GM23338 (cell line): ENCODE results near the gene SSU72. TPM values are rescaled to one million over a fixed set of nuclear protein-coding genes. Genes with fewer than 3 reads are reported as not detected.
A peak's percentile ranks its signal among the peaks of the same experiment; 100 is the strongest.

Experiments used
- ATAC-seq: fragments of 200-7000 bp; cut with Tn5 transposase; 3 replicates; pipeline ENCODE4 v1.9.1; 2020
- DNase-seq: peaks from one replicate; pipeline ENCODE4 v3.0.0-alpha.2; 2015; ENCODE audit warnings: low spot score
- H2AFZ ChIP-seq: fragments of 200-600 bp; sonication (generic); 2 replicates; pipeline ENCODE4 v1.8.0; 2016; ENCODE audit warnings: antibody characterized with exemption, mild to moderate bottlenecking, moderate library complexity
- H3F3A ChIP-seq: fragments of 200-600 bp; sonication (generic); replicated peaks from 2 replicates; pipeline ENCODE4 v1.8.0; 2017; ENCODE audit warnings: antibody characterized with exemption, mixed run types, low read depth
- H3K27ac ChIP-seq: fragments of 200-600 bp; sonication (generic); 2 replicates; pipeline ENCODE4 v1.6.1; 2016; ENCODE audit warnings: low read depth
- H3K27me3 ChIP-seq: fragments of 200-600 bp; sonication (generic); 2 replicates; pipeline ENCODE4 v1.8.0; 2016; ENCODE audit warnings: mild to moderate bottlenecking, mixed run types, moderate library complexity; ENCODE audit not compliant: insufficient read depth
- H3K36me3 ChIP-seq: fragments of 200-600 bp; sonication (generic); 2 replicates; pipeline ENCODE4 v1.8.0; 2016; ENCODE audit warnings: mild to moderate bottlenecking; ENCODE audit not compliant: insufficient read depth
- H3K4me1 ChIP-seq: fragments of 200-600 bp; sonication (generic); 2 replicates; pipeline ENCODE4 v1.8.0; 2016; ENCODE audit warnings: mild to moderate bottlenecking, moderate library complexity; ENCODE audit not compliant: insufficient read depth
- H3K4me2 ChIP-seq: fragments of 200-600 bp; sonication (generic); 2 replicates; pipeline ENCODE4 v1.7.1; 2017; ENCODE audit warnings: mixed run types
- H3K4me3 ChIP-seq: fragments of 200-600 bp; sonication (generic); 2 replicates; pipeline ENCODE4 v1.6.1; 2016; ENCODE audit warnings: mixed run types
- H3K79me2 ChIP-seq: fragments of 200-600 bp; sonication (generic); replicated peaks from 2 replicates; pipeline ENCODE4 v1.8.0; 2017; ENCODE audit warnings: mild to moderate bottlenecking; ENCODE audit not compliant: insufficient read depth
- H3K9me2 ChIP-seq: fragments of 200-600 bp; sonication (generic); 2 replicates; pipeline ENCODE4 v1.8.0; 2017; ENCODE audit not compliant: insufficient read depth
- H4K20me1 ChIP-seq: fragments of 200-600 bp; sonication (generic); replicated peaks from 2 replicates; pipeline ENCODE4 v1.8.0; 2017; ENCODE audit warnings: mild to moderate bottlenecking; ENCODE audit not compliant: insufficient read depth
- H3K27ac Mint-ChIP-seq: 2 replicates; pipeline ENCODE4 v1.8.0; 2020; ENCODE audit warnings: inconsistent platforms, mild to moderate bottlenecking, moderate library complexity, mixed read lengths
- H3K27me3 Mint-ChIP-seq: 3 replicates; pipeline ENCODE4 v1.8.0; 2022; ENCODE audit warnings: low read depth, mild to moderate bottlenecking, moderate library complexity, mixed read lengths, inconsistent platforms; ENCODE audit not compliant: insufficient read depth, poor library complexity
- H3K36me3 Mint-ChIP-seq: 3 replicates; pipeline ENCODE4 v1.8.0; 2021; ENCODE audit warnings: low read depth, mild to moderate bottlenecking, inconsistent platforms, moderate library complexity, mixed read lengths
- H3K4me1 Mint-ChIP-seq: 3 replicates; pipeline ENCODE4 v1.8.0; 2020; ENCODE audit warnings: mild to moderate bottlenecking, inconsistent platforms, mixed read lengths
- H3K4me3 Mint-ChIP-seq: 3 replicates; pipeline ENCODE4 v1.8.0; 2021; ENCODE audit warnings: moderate library complexity, mild to moderate bottlenecking, inconsistent platforms, mixed read lengths
- H3K9me3 Mint-ChIP-seq: 3 replicates; pipeline ENCODE4 v1.8.0; 2020; ENCODE audit warnings: moderate library complexity, mild to moderate bottlenecking, inconsistent platforms, mixed read lengths
- POLR2AphosphoS5 ChIP-seq: IDR thresholded peaks from 2 replicates; pipeline ENCODE4 v1.6.1; 2016; ENCODE audit warnings: antibody characterized with exemption, low read depth
- ZNF114 ChIP-seq: fragments of 250-450 bp; sonication (Bioruptor Pico); IDR thresholded peaks from 2 replicates; pipeline ENCODE4 v1.5.0; 2020; ENCODE audit warnings: mild to moderate bottlenecking, moderate library complexity
- polyA plus RNA-seq: library from polyadenylated mRNA; unstranded; fragments of >200 nt; fragmentation: Nextera tagmentation; extraction: Ambion mirVana; gene quantifications from 2 replicates; pipeline ENCODE4 v1.2.1, GENCODE V29; 2016
- total RNA-seq: library from RNA; depleted of rRNA; stranded (reverse); fragments of >200 nt; shearing (Covaris generic); gene quantifications from 2 replicates; pipeline ENCODE4 v1.2.3, GENCODE V29; 2014
- TF ChIP-seq, protein P1 (sequence below), 2 experiments: fragments of 200-600 bp in 1 of 2; sonication (generic) in 1 of 2; conservative IDR thresholded peaks; 2 replicates each; pipeline versions ENCODE4 v1.5.1 to v1.6.1; 2016 to 2017; ENCODE audit warnings: antibody characterized with exemption in 2 of 2, low read depth in 2 of 2, mild to moderate bottlenecking in 2 of 2, moderate library complexity in 1 of 2
- TF ChIP-seq, protein P2 (sequence below): fragments of 250-450 bp; sonication (Bioruptor Pico); IDR thresholded peaks from 2 replicates; pipeline ENCODE4 v1.5.0; 2020; ENCODE audit warnings: mild to moderate bottlenecking, moderate library complexity
- TF ChIP-seq, protein P3 (sequence below): IDR thresholded peaks from one replicate; pipeline ENCODE4 v1.6.1; 2018; ENCODE audit warnings: antibody characterized with exemption; ENCODE audit not compliant: unreplicated experiment

Gene SSU72
- total and polyA plus RNA-seq, 2 experiments from 2014 or later = 148 to 248 TPM

DNA sequence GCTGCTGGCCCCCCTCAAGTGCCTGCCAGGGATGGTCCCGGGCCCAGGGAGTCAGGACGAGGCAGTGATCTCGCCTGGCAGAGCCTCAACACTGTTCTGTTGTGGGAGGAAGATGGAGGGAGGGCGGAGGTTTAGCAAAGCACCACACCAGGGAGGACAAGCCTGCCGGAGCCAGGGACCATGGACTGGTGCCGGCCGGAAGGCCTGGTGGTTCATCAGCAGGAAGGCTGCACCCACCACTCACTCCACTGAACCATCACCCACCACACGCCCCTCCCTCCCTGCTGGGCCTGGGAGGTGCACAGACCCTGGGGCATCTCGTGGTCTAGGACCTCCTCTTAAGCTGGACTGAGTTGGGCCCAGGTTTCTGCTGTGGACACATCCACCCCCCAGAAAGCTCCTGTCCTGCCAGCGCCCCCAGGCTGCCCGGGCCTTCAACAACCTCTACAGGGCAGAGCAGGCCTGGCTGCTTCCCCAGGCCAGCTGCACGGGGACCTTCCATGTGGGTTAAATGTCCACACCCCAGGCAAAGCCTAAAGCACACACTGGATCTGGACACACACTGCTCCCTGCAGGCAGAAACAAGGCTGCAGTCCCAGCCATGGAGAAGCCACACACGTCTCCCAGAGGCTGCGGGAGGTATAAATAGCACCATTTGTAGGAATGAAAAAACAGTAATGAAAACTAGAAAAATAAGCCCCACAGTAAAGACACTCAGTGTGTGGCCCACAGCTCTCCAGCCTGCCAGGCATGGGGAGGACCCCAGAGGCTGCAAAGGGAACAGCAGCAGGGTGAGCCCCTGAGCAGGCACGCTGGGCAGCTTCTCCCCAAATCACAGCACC, 23.9 kb downstream of the SSU72 start:
- peaks cover 6% of the 10 kb centered on the region for H3K27me3 Mint-ChIP-seq
- H3K4me1 Mint-ChIP-seq = no peaks in the 10 kb centered on the region
- Histone ChIP-seq H3K4me2 (no peak overlapping the region), H3K9me2 (no peaks in the 10 kb centered on the region), H3K4me1 (no peaks in the 10 kb centered on the region), H3F3A (0 out of 2 replicates have a peak, but pooled peaks cover 15% of the 10 kb centered on the region), H3K36me3 (no peaks in the 10 kb centered on the region), H4K20me1 (peaks cover 25% of the 10 kb centered on the region), H3K79me2 (peaks cover 13% of the 10 kb centered on the region), H3K27ac (no peak overlapping the region), H3K27me3 (no peaks in the 10 kb centered on the region), H2AFZ (no peak overlapping the region), H3K4me3 (no peak overlapping the region)
- ATAC-seq = peak; percentile 62
- H3K36me3 Mint-ChIP-seq = peaks cover 8% of the 10 kb centered on the region; the same call in 1 of the 3 replicates
- no peaks in the 10 kb centered on the region; the same call in 2 of the 3 replicates for H3K9me3 Mint-ChIP-seq
- TF ChIP-seq, protein P1, sequence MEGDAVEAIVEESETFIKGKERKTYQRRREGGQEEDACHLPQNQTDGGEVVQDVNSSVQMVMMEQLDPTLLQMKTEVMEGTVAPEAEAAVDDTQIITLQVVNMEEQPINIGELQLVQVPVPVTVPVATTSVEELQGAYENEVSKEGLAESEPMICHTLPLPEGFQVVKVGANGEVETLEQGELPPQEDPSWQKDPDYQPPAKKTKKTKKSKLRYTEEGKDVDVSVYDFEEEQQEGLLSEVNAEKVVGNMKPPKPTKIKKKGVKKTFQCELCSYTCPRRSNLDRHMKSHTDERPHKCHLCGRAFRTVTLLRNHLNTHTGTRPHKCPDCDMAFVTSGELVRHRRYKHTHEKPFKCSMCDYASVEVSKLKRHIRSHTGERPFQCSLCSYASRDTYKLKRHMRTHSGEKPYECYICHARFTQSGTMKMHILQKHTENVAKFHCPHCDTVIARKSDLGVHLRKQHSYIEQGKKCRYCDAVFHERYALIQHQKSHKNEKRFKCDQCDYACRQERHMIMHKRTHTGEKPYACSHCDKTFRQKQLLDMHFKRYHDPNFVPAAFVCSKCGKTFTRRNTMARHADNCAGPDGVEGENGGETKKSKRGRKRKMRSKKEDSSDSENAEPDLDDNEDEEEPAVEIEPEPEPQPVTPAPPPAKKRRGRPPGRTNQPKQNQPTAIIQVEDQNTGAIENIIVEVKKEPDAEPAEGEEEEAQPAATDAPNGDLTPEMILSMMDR (conservative IDR thresholded peaks at IDR 0.05; ENCODE audit: low read depth in 2 of 2) = peak; percentile 41 to 55
- TF ChIP-seq, protein P2, sequence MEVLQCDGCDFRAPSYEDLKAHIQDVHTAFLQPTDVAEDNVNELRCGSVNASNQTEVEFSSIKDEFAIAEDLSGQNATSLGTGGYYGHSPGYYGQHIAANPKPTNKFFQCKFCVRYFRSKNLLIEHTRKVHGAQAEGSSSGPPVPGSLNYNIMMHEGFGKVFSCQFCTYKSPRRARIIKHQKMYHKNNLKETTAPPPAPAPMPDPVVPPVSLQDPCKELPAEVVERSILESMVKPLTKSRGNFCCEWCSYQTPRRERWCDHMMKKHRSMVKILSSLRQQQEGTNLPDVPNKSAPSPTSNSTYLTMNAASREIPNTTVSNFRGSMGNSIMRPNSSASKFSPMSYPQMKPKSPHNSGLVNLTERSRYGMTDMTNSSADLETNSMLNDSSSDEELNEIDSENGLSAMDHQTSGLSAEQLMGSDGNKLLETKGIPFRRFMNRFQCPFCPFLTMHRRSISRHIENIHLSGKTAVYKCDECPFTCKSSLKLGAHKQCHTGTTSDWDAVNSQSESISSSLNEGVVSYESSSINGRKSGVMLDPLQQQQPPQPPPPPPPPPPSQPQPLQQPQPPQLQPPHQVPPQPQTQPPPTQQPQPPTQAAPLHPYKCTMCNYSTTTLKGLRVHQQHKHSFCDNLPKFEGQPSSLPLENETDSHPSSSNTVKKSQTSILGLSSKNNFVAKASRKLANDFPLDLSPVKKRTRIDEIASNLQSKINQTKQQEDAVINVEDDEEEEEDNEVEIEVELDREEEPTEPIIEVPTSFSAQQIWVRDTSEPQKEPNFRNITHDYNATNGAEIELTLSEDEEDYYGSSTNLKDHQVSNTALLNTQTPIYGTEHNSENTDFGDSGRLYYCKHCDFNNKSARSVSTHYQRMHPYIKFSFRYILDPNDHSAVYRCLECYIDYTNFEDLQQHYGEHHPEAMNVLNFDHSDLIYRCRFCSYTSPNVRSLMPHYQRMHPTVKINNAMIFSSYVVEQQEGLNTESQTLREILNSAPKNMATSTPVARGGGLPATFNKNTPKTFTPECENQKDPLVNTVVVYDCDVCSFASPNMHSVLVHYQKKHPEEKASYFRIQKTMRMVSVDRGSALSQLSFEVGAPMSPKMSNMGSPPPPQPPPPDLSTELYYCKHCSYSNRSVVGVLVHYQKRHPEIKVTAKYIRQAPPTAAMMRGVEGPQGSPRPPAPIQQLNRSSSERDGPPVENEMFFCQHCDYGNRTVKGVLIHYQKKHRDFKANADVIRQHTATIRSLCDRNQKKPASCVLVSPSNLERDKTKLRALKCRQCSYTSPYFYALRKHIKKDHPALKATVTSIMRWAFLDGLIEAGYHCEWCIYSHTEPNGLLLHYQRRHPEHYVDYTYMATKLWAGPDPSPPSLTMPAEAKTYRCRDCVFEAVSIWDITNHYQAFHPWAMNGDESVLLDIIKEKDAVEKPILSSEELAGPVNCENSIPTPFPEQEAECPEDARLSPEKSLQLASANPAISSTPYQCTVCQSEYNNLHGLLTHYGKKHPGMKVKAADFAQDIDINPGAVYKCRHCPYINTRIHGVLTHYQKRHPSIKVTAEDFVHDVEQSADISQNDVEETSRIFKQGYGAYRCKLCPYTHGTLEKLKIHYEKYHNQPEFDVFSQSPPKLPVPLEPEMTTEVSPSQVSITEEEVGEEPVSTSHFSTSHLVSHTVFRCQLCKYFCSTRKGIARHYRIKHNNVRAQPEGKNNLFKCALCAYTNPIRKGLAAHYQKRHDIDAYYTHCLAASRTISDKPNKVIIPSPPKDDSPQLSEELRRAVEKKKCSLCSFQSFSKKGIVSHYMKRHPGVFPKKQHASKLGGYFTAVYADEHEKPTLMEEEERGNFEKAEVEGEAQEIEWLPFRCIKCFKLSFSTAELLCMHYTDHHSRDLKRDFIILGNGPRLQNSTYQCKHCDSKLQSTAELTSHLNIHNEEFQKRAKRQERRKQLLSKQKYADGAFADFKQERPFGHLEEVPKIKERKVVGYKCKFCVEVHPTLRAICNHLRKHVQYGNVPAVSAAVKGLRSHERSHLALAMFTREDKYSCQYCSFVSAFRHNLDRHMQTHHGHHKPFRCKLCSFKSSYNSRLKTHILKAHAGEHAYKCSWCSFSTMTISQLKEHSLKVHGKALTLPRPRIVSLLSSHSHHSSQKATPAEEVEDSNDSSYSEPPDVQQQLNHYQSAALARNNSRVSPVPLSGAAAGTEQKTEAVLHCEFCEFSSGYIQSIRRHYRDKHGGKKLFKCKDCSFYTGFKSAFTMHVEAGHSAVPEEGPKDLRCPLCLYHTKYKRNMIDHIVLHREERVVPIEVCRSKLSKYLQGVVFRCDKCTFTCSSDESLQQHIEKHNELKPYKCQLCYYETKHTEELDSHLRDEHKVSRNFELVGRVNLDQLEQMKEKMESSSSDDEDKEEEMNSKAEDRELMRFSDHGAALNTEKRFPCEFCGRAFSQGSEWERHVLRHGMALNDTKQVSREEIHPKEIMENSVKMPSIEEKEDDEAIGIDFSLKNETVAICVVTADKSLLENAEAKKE (CRISPR knock-in tag) = no peak
- TF ChIP-seq, protein P3, sequence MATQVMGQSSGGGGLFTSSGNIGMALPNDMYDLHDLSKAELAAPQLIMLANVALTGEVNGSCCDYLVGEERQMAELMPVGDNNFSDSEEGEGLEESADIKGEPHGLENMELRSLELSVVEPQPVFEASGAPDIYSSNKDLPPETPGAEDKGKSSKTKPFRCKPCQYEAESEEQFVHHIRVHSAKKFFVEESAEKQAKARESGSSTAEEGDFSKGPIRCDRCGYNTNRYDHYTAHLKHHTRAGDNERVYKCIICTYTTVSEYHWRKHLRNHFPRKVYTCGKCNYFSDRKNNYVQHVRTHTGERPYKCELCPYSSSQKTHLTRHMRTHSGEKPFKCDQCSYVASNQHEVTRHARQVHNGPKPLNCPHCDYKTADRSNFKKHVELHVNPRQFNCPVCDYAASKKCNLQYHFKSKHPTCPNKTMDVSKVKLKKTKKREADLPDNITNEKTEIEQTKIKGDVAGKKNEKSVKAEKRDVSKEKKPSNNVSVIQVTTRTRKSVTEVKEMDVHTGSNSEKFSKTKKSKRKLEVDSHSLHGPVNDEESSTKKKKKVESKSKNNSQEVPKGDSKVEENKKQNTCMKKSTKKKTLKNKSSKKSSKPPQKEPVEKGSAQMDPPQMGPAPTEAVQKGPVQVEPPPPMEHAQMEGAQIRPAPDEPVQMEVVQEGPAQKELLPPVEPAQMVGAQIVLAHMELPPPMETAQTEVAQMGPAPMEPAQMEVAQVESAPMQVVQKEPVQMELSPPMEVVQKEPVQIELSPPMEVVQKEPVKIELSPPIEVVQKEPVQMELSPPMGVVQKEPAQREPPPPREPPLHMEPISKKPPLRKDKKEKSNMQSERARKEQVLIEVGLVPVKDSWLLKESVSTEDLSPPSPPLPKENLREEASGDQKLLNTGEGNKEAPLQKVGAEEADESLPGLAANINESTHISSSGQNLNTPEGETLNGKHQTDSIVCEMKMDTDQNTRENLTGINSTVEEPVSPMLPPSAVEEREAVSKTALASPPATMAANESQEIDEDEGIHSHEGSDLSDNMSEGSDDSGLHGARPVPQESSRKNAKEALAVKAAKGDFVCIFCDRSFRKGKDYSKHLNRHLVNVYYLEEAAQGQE = no peak
- TF ChIP-seq ZNF114 (no peak), POLR2AphosphoS5 (0 out of 2 replicates have a peak, but pooled peaks have one; percentile 27)
- H3K4me3 Mint-ChIP-seq = no peak overlapping the region
- H3K27ac Mint-ChIP-seq = peak overlapping the region; percentile 75
- DNase-seq = peak; percentile 68
